Lower leg skin (tissue), 3 donors: ENCODE results near the gene STX1B.
A peak's percentile ranks its signal among the peaks of the same experiment; 100 is the strongest.

ENCODE experiments used
- POLR2A ChIP-seq, 2 donors: fragments of 450-650 bp; IDR thresholded peaks; one replicate each; pipeline ENCODE4 v1.6.1; 2016 to 2017; ENCODE audit warnings: antibody characterized with exemption in 2 of 2, mild to moderate bottlenecking in 1 of 2, moderate library complexity in 1 of 2
- TF ChIP-seq, protein P1 (sequence below), 3 donors: fragments of 450-650 bp; IDR thresholded peaks; one replicate each; pipeline ENCODE4 v1.5.1; 2016; ENCODE audit warnings: antibody characterized with exemption in 3 of 3, mild to moderate bottlenecking in 3 of 3, moderate library complexity in 2 of 3

DNA sequence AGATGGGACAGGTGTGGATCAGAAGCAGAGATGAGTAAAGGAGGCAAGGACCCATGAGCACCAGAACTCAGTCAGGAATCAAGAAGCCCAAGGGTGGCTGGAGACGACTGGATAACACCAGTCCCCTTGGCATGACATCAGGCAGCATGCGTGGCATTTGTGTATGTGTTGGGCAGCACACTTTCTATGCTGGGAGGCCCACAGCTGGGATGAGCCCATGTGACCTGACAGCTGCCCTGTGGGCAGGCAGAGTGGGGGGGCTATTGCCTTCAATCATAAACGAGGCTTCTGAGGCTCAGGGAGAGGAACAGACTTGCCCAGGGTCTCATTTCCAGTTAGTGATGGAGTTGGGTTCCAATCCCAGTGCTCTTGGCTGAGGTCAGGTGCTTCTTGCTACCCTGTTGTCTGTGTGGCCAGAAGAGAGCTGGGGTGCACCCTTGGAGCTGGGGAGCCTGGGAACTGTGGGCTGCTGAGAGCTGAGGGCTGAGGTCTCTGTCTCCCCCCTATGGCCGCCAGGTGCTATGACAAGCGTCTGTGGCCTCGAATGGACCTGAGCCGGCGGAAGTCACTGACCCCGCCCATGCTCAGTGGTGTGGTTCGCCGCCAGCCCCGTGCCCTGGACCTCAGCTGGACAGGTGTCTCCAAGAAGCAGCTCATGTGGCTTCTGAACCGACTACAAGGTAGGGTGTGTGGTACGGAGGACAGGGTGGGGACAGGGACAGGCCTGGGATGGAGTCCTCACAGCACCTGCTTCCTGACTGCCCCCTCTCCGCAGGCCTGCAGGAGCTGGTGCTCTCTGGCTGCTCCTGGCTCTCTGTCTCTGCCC is 68.6 kb downstream of the STX1B start:
- TF ChIP-seq, protein P1, sequence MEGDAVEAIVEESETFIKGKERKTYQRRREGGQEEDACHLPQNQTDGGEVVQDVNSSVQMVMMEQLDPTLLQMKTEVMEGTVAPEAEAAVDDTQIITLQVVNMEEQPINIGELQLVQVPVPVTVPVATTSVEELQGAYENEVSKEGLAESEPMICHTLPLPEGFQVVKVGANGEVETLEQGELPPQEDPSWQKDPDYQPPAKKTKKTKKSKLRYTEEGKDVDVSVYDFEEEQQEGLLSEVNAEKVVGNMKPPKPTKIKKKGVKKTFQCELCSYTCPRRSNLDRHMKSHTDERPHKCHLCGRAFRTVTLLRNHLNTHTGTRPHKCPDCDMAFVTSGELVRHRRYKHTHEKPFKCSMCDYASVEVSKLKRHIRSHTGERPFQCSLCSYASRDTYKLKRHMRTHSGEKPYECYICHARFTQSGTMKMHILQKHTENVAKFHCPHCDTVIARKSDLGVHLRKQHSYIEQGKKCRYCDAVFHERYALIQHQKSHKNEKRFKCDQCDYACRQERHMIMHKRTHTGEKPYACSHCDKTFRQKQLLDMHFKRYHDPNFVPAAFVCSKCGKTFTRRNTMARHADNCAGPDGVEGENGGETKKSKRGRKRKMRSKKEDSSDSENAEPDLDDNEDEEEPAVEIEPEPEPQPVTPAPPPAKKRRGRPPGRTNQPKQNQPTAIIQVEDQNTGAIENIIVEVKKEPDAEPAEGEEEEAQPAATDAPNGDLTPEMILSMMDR (IDR thresholded peaks at IDR 0.05): peak in 1 of 3 donors; percentile 50
- no peak for TF ChIP-seq POLR2A (IDR thresholded peaks at IDR 0.05)
